Astrocyte of the spinal cord (primary cell): ENCODE measurements around the gene DPP10.

Experiments used
- DNase-seq: peaks from one replicate; pipeline ENCODE4 v3.0.0; 2011; ENCODE audit warnings: low read depth, low spot score
- H3K4me3 ChIP-seq: 2 replicates; pipeline ENCODE4 v1.5.1; 2011; ENCODE audit warnings: low read depth, mild to moderate bottlenecking, low read length, moderate library complexity
- in situ Hi-C: cut with HindIII; loops from 2 replicates; pipeline ENCODE4 v1.10.0; 2017; ENCODE audit warnings: low sequenced_read_pairs
- TF ChIP-seq, protein P1 (sequence below): IDR thresholded peaks from 2 replicates; pipeline ENCODE4 v1.5.1; 2012; ENCODE audit warnings: low read depth, mild to moderate bottlenecking, low read length, inconsistent platforms

The DPP10 gene

DNA sequence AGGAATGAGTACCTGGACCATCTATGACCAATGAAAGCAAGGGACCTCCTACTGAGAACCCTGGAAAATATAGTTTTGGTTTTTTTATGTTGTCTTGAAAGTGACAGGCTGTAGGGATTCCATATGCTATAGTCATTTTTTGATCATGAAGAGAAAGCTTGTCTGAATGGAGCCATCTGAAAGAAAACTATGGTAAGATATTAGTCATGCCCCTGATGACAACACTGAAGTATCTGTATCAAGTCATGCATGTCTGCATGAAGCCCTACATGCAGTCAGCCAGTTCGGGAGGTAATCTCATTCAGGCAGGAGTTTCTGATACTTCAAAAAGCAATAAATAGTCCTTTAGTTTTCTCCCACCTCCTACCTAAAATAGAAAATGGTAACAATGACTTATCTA, 1042.0 kb downstream of the DPP10 start:
- H3K4me3 ChIP-seq, result no peak overlapping the region
- TF ChIP-seq, protein P1, sequence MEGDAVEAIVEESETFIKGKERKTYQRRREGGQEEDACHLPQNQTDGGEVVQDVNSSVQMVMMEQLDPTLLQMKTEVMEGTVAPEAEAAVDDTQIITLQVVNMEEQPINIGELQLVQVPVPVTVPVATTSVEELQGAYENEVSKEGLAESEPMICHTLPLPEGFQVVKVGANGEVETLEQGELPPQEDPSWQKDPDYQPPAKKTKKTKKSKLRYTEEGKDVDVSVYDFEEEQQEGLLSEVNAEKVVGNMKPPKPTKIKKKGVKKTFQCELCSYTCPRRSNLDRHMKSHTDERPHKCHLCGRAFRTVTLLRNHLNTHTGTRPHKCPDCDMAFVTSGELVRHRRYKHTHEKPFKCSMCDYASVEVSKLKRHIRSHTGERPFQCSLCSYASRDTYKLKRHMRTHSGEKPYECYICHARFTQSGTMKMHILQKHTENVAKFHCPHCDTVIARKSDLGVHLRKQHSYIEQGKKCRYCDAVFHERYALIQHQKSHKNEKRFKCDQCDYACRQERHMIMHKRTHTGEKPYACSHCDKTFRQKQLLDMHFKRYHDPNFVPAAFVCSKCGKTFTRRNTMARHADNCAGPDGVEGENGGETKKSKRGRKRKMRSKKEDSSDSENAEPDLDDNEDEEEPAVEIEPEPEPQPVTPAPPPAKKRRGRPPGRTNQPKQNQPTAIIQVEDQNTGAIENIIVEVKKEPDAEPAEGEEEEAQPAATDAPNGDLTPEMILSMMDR, result no peak
- in situ Hi-C loops, result no loop called here
- no peak for DNase-seq

DNA sequence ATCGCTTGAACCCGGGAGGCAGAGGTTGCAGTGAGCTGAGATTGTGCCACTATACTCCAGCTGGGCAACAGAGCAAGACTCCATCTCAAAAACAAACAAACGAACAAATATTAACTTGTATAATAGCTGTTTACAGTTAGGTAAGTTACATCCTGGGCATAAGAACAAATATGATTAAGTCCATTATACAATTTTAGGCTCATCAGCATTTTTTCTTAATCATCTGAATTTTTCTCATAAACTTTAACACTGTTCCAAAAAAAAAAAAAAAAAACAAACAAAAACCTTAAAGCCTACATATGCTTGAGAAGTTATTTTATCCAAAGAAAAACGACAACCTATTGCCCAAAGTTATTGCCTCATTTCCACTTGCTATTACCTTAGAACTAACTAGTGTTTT, 1042.5 kb downstream of the DPP10 start:
- TF ChIP-seq, protein P1, result no peak
- in situ Hi-C loops, result no loop called here
- no peak overlapping the region for H3K4me3 ChIP-seq
- no peak for DNase-seq

DNA sequence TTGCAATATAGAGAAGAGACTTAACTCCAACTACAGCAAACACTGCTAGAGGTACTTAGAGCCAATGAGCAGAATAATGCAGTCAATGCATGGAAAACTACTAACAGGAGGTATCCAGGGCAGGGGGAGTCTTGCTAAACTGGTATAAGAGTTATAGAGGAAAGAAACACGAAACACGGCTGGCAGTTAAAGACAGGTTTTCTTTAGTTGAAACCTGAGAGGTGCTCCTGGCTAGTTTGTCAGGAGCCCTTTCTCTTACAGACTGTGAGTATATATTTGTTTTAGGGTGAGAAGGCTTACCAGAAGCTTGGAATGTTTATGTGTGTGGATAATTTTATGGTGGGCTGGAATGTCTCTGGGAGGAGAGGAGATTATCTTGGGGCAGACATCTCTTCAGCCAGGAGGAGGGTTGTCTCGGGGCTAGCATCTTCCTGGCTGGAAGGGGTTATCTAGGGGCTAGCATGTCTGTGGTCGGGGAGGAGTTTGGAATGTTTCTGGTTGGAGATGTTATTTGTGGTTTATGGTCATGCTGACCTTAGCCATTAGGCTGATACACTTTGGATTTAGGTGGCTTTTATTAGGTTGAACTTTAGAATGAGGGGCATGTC, 1048.8 kb downstream of the DPP10 start:
- no peak overlapping the region for H3K4me3 ChIP-seq
- DNase-seq, result no peak
- in situ Hi-C loops, result no loop called here
- TF ChIP-seq, protein P1, result no peak

DNA sequence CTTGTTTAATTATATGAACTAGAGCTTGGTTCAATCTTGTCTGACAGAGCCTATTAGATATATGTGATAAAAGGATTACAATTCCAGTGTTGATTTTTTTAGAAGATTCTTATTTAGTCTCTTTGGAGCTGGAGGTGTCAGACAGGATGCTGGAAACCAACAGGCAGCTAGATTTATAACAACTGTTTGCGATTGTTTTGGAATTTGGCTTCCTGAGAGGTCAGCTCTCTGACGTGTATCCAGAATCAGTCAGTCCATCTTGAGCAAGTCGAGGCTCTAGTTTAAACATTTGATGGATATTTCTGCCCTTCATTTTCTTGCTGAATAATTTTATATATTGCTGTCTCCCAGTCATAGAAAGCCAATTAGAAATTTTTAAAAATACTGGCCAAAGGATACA, 1062.9 kb downstream of the DPP10 start:
- in situ Hi-C loops, result no loop called here
- no peak for DNase-seq
- TF ChIP-seq, protein P1, result no peak
- no peak overlapping the region for H3K4me3 ChIP-seq

DNA sequence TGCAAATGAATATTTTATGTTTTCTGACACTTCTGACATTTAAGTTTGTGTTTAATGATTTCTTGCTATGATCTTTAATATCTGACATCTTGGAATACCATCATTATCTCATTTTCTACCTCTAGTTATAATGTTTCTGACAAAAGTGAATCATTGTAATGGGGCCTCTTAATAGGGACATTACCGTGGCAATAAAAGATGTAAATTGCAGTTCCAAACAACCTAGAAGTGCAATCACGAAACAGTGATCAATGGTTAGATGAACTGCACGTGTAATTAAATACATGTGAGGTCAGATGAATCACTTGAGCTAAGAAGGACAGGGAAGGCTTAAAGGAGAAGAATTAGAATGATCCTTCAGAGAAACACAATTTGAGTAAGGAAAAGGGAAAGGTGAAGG, 1078.3 kb downstream of the DPP10 start:
- TF ChIP-seq, protein P1, result no peak
- in situ Hi-C loops, result no loop called here
- no peak for DNase-seq
- H3K4me3 ChIP-seq, result no peak overlapping the region

DNA sequence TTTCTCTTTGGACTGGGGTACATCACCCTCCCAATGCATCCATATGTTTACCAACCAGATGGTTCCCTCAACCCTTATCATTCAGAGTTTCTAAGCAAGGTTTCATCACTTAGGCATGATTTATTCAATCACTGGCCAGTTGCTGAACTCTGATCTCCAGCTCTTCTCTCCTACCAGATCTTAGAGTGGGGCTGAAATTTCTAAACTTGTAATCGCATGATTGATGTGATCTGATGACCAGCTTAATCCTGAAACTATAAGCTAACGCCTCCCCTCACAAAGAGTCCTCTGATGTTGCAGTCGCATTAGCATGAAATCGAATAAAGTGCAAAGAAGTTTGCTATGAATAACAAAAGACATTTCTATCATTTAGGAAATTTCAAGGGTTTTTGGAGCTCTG, 1082.0 kb downstream of the DPP10 start:
- DNase-seq, result no peak
- in situ Hi-C loops, result no loop called here
- TF ChIP-seq, protein P1, result no peak
- no peak overlapping the region for H3K4me3 ChIP-seq

DNA sequence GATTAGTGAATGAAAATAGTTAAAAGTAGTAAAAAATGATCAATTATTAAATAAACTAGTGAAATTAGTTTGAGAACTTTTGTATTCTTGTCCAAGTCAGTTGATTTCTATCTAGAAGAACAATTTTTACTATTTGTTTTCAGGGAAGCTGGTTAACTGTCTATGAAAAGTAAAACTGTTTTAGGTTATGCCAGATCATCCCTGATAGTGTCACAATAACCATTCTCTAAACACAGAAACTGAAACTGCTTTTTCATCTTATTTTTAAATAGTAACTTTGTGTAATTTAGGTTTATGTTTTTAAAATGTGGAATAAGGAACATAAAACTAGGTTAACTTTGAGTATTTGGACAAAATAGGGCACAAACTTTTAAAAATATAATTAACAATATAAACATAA, 1087.2 kb downstream of the DPP10 start:
- TF ChIP-seq, protein P1, result no peak
- no peak for DNase-seq
- H3K4me3 ChIP-seq, result no peak overlapping the region
- in situ Hi-C loops, result no loop called here
